Stimulated activated CD4-positive, alpha-beta T cell treated with anti-CD3 and anti-CD28 coated beads, Interleukin-15, amount 100 ng/mL, for 24 hours (primary cell): ENCODE measurements around the gene EDEM2.
"Not testable (repeated sequence)": the region's sequence is repeated elsewhere in the genome, so short reads cannot be mapped to it uniquely, and the experiment has no call there.

Experiments used
- DNase-seq: peaks from one replicate; pipeline ENCODE4 v3.0.0-alpha.2; 2020

The EDEM2 gene

DNA sequence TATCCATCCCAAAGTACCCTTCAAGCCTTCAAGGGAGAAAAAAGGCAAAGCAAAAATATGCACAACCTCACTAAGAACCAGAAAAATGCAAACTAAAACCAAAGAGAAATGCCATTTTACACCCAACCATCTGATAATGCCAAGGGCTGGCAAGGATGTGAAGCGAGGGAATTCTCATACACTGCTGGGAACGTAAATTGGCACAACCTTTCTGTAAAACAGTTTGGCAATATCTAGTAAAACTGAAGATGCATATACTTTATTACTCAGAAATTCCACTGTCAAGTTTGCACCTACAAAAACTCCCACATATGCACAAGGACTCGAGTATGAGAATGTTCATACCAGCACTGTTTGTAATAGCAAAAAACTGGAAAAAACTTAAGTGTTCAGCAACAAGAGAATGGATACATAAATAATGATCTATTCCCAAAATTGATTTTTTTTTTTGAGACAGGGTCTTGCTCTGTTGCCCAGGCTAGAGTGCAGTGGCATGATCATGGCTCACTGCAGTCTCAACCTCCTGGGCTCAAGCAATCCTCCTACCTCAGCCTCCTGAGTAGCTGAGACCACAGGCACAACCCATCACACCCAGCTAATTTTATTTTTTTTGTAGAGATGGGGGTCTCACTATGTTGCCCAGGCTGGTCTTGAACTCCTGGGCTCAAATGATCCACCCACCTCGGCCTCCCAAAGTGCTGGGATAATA, 21.7 kb upstream of the EDEM2 start:
- DNase-seq = not testable (repeated sequence)

DNA sequence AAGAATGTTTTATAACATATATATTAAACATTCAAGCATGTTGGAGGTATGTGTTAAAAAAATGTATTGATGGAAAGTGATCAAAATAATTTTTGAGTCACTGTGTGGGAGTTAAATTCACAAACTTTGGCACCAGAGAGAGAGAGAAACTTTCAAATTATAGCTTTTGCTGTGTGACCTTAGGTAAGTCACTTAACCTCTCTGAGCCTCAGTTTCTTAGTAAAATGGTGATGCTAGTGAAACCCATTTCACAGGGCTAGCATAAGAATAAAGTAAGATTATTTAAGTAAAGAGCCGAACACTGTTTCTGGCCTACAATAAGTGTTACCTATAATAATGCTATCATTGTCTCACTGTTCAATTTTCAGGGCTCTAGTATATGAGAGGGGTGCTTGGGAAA, 20.7 kb upstream of the EDEM2 start:
- no peak for DNase-seq

DNA sequence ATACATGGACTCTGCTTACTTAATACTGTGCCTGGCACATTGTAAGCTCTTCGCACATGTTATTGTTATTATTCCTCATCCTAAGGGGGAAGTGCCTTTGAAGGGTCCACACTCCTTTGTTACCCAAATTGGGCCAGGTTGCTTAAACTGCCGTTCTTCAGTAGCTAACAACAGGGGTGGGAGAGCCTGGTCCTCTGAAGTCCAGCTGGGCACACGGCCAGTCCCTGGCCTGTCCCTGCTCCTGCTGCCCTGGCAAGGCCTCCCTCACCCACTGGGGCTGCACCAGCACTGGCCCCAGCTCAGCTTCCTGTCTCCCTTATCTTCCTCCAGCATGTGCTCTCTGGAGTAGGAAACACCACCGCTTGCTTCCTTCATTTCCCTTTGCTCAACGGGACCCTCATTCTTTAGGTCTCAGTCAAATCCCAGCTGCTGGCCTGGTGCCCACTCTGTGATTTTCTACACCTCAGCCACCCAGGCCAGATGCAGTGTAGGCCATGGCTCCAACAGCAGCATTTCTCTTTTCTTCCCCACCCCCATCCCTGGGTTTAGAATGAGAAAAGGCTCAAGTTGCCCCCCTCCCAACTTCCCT, 19.2 kb upstream of the EDEM2 start:
- no peak for DNase-seq

DNA sequence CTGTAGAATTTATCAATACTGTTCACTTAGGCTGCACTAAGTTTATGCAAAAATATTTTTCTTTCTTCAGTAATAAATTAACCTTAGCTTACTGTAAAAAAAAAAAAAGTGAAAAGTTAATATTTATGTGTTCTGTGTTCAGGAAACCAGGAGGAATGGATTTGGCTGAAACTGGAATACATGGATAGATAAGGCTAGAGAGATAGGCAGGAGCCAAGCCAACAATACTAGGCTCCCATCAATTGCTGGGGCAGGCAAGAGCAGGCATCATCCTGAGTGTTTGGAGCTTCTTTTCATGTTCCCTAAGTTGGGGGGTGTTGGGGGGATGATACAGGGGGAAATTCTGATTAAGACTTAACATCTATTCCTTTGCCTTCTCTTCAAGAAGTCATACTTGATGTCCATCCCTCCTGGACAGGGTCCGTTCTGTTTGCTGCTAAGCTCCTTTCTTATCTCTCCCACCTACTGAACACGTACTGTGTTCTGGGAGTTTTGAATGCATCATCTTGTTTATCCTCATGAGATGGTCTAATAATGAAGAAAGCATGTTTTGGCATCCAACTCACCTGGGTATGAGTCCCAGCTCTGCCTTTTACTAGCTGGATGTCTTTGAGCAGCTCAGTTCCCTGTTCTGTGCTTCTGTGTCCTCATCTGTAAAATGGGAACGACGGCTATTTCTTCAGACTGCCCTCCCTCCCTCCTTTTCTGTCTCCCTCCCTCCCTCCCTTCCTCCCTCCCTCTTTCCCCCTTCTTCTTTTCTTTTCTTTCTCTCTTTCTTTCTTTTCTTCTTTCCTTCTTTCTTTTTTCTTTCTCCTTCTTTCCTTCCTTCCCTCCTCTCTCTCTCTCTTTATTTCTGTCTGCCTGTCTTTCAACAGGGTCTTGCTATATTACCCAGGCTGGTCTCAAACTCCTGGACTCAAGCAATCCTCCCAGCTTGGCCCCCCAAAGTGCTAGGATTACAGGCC, 18.4 kb upstream of the EDEM2 start:
- no peak for DNase-seq

DNA sequence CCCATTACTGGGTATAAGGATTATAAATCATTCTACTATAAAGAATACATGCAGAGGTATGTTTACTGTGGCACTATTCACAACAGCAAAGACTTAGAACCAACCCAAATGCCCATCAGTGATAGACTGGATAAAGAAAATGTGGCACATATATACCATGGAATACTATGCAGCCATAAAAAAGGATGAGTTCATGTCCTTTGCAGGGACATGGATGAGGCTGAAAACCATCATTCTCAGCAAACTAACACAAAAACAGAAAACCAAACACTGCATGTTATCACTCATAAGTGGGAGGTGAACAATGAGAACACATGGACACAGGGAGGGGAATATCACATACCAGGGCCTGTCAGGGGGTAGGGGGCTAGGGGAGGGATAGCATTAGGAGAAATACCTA, 17.4 kb upstream of the EDEM2 start:
- not testable (repeated sequence) for DNase-seq

DNA sequence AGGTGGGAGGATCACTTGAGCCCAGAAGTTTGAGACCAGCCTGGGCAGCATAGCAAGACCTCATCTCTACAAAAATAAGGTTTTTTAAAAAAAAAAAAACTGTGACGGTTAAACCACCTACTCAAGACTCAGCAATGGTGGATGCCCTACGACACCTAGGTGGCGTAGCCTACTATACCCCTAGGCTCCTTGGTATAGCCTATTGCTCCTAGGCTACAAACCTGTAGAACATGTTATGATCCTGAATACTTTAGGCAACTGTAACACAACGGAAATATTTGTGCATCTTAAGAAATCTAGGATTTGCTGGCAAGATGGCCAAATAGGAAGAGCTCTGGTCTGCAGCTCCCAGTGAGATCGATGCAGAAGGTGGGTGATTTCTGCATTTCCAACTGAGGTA, 13.2 kb upstream of the EDEM2 start:
- DNase-seq = not testable (repeated sequence)

DNA sequence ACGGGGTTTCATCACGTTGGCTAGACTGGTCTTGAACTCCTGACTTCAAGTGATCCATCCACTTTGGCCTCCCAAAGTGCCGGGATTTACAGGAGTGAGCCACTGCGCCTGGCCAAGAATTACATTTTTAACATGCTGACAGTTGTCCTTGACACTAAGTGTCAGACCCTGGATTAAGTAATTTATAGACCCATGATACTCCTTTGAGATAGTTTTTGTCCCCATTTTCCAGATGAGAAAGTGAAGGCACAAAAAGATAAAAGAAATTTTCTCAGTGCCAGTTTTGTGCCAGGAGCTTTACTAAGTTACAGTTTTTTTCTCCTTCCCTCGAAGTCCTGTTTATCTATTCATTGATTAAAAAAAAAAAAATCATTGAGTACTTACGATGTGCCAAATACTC, 9.8 kb upstream of the EDEM2 start:
- DNase-seq = no peak

DNA sequence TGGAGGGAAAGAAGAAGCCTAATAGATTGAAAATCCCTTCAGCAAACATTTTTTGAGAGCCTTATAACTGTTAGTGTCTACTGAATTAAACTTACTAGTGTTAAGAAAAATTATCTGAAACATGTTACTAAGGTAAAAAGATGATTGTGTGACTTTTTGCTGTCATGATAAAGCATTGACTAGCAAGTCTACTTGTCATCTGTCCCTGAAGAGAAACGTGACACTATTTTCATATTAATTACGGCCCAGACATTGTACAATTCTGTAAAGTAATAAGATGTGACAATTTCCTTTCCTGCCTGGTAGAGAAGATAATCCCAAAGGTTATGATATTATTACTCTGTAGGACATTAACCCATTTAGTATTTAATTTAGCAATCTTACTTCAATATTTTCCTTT, 8.8 kb upstream of the EDEM2 start:
- no peak for DNase-seq

DNA sequence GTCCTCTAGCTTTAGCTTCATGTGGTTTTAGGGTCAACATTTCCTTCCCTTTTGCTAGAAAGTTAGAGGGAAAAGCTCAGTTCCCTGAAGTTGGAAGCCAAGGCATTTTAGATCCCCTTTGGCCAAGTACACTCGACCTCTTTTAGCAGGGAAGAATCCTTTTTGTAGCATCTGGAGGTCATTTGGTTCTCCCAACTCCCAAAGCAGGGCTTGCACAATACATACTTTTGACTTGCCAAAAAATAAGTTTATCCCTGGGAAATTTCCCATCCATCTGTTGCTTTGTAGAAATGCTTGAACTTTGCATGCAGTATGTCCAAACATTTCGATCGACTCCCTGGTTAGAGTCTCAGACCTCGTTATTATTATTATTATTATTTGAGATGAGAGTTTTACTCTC, 4.6 kb upstream of the EDEM2 start:
- DNase-seq = no peak

DNA sequence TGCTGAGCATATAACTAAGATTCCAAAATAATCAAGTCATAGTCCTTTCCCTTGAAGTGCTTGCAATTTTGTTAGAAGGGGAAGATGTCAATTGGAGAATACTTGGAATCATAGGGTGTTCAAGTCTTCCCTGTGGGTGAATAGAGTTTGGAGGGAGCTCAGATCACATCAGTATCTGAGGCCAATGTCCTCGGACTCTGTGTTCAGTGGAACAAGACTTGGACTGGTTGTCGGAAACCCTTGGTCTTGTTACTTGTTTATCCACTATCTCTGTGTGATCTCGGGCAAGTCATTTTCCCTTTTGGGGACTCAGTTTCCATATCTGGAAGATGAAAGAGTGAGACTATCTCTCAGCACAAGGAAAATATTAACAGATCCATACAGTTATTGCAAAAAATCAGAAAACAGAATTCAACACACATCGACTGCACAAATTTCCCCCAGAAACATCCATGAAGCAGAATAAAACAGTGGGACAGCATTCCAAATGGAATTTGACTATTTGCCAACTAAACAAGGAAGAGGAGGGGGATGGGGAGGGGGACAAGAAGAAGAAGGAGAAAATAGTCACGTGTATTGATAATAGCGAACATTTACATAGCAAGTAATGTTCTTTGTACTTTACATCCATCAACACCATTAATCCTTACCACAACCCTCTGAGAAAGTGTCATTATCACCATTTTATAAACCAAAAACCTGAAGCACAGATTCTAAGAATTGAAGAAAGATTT, 3.9 kb upstream of the EDEM2 start:
- DNase-seq = no peak

DNA sequence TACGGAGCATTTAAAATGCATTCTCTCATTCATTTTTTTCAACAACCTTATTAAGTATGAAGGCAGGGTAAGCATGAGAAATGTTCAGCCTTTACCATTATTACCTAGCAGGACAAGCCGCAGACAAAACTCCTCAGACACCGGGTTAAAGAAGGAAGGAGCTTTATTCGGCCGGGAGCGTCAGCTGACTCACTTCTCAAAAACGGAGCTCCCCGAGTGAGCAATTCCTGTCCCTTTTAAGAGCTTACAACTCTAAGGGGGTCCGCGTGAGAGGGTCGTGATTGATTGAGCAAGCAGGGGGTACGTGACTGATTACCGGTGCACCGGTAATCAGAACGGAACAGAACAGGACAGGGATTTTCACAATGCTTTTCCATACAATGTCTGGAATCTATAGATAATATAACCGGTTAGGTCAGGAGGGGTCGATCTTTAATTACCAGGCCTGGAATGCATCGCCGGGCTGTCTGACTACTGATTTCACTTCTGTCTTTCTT, 487 bp upstream of the EDEM2 start:
- DNase-seq = peak; percentile 26

DNA sequence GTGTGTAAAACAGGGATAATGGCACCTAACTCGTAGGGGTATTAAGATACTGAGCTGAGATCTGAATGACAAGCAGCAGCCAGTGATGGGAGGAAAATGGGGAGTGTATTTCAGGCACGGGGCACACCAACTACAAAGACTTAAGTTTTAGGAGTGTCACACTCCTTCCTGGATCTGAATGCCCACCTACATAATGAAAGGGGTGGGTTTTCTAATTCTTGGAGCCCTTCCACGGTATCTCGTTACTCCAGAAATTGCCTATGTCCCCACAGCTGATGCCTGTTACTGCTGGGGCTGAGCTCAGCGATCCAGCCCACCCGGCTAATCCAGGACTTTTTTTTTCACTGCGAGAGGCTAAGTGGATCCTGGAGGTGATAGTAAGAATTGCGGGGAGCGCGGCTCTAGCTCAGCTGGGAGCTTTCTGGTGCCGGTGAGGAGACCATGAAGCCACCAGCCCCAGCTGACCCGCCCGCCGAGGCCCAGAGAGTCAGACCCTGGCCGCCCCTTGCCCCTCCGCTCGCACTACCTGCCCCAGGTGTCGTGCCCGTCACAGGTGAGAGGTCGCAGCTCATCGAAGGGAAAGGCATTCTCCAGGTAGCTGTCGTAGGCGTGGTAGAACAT, 727 bp downstream of the EDEM2 start:
- peak; percentile 40 for DNase-seq

DNA sequence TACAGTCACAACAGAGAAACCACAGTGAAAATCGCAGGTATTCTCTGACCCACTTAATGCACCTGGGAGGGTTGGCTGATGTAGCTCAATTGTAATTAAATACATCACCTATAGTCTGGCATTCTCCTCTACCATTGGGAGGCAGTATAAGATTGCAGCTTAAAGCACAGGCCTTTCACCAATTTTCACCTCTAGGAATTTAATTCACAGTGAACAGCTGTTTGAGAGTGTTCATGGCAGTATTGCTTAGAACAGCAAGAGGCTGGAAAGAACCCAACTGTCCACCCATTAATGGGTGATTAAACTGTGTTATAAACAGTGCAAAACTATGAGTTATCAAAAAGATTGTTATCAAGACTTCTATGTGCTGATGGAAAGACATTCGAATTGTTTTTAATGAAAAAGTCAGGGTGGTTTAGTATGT, 2.0 kb downstream of the EDEM2 start:
- DNase-seq = no peak

DNA sequence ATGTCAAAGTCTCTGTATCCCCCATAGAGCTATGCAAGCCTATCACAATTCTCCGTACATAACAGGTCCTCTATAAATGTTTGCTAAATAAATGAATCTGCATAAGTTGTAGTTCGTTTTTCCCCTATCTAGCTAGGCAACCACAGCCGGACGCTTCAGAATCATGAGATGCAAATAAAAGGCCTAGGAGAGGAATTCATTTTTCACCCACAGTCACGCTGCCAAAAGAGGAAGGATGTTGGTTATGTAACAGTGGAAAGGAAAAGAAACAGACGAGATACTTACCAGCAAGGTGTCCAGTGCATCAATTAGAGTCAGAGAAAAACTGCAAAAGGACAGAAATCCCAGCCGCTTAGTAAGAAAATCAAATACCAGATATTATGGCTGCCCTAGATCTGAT, 2.4 kb downstream of the EDEM2 start:
- no peak for DNase-seq

DNA sequence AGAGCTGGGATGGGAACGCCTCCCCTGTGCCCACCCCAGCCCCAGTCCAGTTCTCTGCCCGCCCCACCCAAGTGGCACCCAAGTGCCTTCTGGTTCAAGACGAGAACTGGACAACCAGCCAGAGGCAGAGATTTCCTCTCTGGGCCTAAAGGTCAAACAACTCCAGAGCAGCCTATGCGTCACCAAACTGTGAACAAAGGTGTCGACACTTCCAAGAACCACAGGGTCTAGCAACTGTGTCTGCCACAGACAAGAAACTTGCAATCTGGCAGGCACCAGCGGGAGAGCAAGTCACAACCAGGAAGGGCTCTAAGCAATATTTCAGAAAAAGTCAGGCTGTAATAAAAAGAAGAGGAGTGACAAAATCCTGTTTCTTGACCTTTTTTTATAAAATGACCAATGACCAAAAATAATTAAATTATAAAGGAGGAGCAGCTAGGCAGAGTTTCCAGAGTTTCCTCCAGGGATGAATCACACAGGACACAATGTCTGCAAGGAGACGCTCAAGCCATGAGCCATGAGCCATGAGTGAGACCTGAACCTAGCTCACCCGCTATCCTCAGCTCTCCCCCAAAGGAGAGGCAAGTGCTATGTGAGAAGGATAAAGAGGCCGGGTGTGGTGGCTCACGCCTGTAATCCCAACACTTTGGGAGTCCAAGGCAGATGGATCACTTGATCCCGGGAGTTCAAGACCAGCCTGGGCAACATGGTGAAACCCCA, 11.1 kb downstream of the EDEM2 start:
- DNase-seq = no peak

DNA sequence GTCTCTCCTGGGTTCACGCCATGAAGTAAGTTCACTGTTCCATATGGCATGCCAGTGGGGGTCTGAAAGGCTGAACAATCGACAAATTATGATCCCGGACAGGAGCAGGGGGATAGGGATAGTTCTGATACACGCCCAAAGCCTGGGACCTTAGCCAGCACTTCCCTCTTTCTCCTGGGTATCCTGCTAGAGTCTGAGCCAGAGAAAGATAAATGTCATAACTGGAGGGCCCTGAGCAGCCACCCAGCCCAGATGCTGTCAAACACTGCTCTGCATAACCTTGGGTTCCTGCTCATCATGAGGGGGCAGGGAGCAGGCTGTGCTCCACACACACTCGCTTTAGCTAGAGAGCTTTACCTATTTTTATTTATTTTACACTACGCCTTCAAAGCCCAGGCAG, 12.3 kb downstream of the EDEM2 start:
- no peak for DNase-seq

DNA sequence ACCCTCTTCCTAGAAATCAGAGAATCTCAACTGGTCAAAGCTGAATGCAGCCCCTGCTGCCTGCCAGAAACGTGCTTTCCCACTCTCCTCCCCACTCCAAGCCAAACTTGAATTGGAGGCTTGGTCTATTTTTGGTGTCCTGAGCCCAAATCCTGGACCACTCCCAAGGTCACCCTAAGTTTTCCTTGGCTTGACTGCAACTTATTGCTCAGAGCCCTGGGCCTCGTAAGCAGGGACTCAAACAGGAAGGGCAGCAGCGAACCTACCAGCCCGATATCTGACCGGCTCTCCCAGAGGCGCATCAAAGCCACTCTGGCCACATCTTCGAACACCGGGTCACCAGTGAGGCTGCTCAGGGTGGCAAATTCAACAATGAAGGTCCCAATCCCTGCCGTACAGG, 12.7 kb downstream of the EDEM2 start:
- DNase-seq = no peak

DNA sequence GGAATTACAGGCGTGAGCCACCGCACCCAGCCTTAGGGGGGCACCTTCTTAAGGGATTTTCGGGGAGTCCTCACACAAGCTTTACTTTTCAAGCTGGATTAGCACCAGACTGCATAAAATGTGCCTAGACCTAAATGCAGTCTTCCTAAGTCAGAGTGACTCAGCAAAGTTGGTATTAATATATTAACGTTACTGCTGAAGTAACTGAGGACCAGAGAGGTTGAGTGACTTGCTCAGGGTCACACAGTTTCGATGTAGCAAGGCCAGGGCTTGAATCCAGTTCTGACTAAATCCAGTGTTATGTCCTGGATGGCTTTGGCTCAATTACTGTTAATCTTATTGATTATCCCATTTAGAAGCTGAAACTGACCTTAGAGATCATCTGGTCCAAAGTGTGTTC, 13.4 kb downstream of the EDEM2 start:
- no peak for DNase-seq

DNA sequence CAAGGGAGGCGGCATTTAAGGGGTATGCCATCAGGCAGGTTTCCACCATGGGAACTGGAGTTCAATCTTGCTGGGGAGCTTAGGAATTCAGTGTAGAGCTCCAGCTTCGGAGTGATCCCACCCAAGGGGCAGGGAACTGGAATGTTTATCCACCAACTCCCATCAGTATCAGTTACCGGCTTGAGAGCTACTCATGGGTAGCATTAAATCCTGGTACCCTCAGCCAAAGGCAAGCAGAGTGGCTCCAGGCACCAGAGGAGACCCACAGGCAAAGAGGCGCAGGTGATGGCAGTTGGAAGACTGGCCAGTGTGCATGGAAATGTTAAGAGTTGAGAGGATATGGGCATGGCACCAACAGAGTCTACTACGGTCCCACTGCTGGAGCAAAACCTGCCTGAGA, 14.1 kb downstream of the EDEM2 start:
- no peak for DNase-seq

DNA sequence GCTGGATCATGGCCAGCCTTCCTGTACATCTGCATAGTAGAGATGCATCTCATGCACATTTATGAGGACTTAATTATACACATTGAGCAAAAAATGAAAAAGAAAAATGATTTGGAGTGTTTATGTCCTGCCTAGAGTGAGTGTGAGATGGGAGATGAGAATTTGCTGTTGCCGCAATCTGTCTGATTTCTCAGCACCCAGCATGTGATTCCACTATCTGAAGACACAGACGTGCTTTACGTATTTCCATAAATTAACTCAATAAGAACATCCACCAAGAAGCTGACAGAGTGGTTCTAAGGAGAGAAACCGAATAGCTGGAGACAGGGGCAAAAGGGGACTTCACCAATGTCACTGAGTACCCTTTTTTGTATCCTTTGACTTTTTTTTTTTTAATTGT, 15.2 kb downstream of the EDEM2 start:
- no peak for DNase-seq

DNA sequence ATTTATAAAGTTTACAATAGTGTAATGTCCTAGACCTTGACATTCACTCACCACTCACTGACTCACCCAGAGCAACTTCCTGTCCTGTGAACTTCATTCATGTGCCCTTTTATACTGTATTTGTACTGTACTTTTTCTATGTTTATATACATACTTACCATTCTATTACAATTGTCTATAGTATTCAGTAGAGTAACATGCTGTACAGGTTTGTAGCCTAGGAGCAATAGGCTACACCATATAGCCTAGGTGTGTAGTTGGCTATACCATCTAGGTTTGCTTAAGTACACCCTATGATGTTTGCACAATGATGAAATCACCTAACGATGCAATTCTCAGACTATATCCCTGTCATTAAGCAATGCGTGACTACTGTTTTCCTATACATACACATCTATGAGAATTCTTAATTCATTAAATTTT, 17.5 kb downstream of the EDEM2 start:
- no peak for DNase-seq

DNA sequence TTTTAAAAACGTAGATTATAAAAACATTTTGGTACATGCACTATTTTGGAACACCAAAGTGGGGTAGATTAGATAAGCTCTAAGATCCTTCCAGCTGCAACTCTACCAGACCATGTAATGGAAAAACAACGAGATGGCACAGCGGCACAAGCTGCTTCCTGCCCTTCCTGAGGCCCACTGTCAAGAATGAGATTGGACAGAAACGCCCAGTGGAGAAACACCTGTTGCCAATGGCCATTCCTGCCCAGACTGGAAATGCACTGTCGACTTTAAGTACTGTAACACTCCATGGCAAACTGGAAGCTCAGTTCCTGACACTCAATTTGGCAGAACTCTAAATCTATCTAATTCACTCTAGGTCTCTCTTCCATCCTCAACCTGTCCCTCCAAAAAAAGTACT, 21.4 kb downstream of the EDEM2 start:
- no peak for DNase-seq
